Glomerular visceral epithelial cell (primary cell): Measurements from ENCODE around the gene NRXN3.
A peak's percentile ranks its signal among the peaks of the same experiment; 100 is the strongest.

ENCODE experiments used
- DNase-seq: peaks from one replicate; pipeline ENCODE4 v3.0.0-alpha.2; 2016; ENCODE audit errors: extremely low spot score

The NRXN3 gene

DNA sequence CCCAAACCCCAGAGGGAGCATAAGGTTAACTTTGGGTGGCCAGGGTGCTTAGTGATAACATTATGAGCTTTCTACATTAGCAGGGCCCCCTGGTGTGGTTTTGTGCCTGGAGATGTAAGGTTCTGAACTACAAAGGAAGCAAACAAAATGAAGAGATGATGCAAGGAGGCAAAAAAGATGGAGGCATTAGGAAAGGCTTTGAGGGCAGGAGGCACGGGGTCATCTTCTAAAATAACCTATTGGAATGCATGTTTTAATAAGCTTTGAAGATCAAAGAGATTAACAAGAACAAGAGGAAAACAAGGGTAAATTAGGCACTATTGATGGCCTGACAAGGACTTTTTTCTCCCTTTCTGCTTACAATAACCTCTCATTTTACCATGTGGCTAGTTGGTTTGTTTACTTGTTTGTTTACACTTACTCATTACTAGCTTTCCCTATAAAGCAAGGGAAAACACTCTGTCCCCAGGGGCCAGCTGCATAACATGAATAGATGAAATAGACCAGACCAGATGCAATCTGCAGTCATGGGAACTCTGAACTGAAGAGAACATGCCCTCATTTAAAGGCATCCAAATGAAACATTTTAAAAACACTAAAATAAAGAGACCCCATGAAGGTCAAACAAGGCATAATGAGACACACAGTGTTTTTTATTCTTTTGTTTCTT lies 1650.8 kb downstream of the NRXN3 start:
- no peak for DNase-seq

DNA sequence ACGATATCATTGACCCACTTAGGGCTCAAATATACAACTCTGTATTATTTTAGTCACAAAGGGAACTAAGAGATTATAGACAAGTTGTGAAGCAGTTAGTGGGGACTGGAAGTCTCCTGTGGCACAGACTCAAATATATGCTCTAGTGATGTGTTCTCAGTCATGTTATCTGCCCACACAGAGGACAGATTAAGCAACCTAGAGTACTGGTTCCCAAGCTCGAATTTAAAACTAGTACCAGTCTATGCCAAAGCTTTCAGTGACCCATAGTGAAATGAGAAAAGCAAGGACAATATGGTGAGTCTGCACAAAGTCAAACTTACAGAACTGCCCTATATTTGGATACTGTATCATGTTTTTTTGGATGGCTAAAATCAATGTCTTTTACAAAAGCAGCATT lies 1651.9 kb downstream of the NRXN3 start:
- no peak for DNase-seq

DNA sequence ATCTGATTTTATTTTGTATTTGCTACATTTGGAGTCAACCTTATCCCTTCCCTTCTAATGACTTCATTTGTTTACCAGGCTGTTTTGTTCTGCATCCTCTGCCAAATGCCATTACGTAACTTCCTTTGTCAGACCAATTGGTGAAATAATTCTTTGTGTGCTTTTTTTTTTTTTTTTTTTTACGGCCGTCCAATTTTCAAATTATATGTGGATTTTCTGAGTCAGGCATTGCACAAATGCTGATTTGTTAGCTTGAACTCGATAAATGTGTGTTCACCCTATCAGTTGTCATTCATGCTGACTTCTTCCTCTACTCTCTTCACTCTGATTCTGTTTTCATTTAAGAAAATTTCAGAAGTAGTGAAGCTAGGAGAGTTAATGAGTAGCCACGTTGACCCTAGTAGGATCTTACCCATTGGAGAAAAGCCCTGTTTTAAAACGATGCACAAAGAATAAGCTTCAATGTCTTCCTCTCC lies 1654.9 kb downstream of the NRXN3 start:
- no peak for DNase-seq

DNA sequence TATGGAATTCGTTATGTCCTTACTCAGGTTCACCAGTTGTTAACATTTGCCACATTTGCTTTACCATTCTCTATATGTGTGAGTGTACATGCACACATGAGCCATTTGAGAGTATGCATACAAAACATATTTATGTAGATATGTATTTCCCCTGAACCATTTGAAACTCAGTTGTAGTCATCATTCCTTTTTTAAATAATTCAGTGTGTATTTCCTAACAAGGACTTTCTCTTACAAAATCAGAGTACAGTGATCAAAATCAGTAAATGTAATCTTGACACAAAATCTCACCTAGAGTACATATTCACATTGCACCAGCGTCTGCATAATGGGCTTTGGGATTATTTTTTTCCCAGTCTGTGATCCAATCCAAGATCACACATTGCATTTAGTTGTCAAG lies 1656.2 kb downstream of the NRXN3 start:
- DNase-seq: no peak

DNA sequence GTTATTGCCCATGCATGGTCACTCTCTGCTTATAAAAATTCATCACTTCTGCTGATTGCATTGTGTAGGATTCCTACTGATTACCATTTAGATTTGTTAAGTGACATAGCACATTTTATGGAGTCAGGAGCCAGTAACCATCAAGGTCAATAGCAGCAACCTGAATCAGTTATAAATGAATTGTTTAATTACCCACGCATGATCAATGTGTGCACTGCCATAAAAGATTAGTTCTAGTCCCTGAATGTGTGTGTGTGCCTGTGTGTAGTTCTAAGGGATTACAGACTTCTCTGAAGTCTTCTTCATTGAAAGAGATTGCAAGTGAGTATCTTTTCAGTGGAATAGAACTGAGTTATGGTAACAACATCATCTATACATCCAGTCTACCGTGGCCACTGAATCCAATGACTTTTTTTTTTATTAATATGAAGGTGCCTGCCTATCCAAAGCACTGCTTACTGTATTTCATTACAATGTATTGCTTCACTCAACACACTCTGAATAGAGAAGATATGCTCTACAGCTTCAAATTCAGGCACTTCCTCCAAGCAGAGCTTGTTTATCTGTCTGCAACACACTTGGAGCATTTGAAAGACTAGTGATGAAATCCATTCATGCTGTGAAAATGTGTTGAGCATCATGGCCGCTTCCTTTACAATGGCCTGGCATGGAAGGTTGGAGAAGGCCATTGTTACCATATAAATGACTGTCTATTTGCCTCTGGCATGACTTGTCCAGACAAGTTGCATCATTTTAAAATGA lies 1659.4 kb downstream of the NRXN3 start:
- no peak for DNase-seq

DNA sequence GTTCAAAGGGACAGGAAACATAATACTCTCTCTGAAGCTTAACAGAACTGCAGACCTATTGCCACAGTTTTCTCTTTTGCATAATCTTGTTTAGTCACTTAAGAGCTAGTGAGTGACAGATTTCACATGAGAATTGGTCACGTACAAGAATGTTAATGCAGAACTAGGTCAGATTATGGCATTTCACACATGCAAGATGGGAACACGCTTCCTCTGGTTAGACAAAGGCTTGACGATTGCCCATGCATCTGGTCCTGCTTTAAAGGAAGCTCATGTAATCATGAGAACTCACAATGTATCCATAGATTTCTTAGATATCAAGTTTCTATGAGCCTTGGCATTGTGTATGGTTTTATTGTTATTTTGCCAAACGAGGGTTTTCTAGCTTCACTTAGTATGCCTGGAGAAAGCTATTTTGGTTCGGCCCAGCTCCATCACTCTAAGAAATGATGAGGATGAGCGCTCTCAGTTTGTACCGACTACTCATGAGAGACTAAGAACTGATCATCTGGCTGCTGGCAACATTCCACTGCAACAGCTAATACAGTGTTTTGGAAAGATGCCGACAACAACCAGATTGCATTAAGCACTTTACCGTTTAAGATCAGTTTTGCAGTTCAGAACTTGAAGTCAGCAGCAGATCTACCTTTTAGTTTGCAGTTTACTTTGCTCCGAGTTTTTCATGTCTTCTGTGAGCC lies 1661.2 kb downstream of the NRXN3 start:
- no peak for DNase-seq

DNA sequence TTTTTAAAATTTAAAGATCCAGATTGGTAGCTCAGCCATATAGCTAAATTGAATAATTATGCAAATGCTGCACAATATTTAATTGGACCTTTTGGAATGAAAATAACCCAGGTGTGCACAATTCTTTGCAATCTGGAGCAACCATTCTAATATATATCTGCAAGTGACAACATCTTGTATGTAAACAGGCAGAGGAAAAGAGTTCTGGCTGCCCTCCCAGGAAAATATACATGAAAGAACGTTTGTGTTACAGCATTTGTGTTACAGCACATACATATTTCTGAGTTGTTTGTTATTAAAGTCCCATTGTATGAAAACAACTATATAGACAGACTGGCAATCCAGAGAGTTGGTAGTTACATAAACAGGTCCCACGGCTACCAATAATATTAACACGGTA lies 1663.6 kb downstream of the NRXN3 start:
- no peak for DNase-seq

DNA sequence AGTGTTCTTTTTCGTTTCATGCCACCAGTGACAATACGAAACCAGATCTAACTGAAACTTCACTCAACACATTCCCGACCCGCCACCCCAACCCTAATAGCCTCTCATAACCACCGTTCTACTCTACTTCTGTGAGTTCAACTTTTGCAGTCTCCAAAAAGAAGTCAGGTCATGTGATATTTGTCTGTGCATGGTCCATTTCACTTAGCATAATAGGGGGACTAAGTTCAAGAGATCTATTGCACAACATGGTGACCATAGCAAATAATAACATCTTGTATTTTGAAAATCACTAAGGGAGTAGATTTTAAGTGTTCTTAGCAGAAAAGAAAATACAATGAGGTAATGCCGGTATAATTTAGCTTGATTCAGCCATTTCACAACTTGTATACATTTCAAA lies 1664.7 kb downstream of the NRXN3 start:
- no peak for DNase-seq

DNA sequence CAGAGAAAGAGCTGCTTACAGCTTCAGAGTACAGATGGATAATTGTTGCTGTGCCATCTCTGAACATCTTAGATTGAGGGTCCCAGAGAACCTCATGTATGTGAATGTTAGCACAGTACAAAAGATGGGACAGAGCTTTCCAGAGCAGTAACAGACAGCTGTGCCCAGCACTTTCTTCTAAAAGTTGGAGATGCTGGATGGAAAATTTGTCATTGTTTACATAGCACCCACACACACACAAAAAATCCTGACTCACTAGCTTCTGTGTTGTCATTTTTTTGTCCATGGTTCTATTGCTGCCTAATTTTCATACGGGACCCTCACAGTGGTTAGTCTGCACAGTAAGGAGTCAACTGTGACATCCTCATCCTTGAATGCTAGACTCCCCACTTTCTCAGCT lies 1666.4 kb downstream of the NRXN3 start:
- DNase-seq: no peak

DNA sequence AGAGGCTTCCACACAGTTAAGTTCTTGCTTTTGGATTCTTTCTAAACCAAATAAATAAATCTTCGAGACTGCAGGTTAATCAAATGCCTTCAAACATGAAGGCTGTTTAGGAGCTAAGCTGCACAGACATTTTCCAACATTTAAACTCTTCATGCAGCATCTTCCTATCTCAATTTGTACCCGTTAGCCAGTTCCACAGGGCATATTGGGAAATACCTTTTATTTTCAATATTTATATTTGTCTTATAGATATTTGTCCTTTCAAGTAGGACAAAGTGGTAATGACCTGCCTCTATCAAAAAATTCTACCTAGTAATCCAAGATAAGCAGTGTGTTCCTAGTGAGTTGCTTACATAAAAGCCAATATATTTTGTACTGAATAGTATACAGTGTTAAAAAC lies 1667.5 kb downstream of the NRXN3 start:
- DNase-seq: no peak

DNA sequence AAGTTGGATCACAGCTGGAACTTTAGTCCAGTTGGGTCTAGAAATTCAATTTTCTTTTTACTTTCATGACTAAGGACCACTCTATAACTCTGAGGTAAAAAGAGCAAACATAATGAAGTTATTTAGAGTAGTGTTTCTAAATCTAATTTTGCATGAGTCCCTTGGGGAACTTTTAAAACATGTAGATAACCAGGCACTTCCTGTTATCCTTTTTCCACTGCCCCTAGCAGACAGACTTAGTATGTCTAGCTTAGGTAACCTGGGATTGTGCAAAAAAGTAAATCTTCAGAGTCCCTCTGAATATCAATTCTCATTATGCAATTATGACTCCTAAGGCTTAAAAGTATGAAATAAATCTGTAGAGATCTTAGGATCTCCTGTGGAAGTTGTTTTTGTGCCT lies 1669.9 kb downstream of the NRXN3 start:
- DNase-seq: no peak

DNA sequence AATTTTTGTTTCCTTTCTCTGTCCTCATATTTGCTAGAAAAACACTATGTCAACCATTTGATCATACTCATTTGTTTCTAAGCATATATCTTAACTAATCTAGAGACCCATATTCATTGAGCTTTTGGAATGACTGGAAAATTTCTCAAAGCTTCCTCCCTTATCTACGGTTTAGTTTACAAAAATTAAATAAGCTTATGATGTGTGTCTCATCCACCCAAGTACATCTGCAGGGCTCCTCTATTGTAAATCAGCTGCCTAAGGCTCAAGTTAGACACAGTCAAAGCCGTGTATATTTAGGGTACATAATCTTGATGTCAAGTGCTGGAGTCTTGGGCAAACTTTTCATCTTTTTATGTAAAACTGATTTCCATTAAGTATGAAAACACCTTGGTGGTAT lies 1670.7 kb downstream of the NRXN3 start:
- no peak for DNase-seq

DNA sequence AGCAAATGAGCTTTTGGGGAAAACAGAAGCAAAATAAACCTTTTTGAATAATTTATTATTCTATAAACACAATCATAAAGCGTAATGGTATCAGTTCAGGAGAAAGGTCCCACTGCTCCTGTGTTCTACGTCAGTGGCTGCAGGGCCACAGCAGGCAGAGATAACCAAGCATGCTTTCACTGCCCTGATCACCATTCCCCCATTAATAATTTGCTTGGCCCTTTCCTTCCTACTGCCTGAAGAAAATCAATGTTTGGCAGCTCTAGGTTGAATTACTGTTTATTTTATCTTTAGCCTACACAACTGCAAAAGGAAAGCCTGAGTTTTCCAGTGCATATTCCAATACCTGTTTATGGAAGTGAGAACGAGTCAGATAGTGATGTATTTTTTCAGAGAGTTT lies 1671.3 kb downstream of the NRXN3 start:
- DNase-seq: no peak

DNA sequence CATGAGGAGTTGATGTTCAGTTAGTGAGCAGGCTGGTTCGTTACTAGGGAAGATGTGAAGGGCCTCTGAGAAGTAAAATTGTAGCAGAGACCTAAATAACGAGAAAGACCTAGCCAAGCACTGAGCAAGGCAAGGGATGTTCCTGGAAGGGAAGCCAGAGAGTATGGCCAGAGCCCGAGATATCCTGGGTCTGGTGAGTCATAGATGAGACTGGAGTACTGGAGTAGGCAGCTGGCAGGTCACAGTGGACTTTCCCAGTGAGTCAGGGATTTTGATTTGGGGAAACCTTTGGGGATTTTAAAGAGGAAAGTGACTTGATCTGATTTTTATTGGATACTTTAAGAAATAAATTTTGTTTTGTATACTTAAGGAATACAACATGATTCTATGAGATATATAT lies 1672.1 kb downstream of the NRXN3 start:
- DNase-seq: peak; percentile 70

DNA sequence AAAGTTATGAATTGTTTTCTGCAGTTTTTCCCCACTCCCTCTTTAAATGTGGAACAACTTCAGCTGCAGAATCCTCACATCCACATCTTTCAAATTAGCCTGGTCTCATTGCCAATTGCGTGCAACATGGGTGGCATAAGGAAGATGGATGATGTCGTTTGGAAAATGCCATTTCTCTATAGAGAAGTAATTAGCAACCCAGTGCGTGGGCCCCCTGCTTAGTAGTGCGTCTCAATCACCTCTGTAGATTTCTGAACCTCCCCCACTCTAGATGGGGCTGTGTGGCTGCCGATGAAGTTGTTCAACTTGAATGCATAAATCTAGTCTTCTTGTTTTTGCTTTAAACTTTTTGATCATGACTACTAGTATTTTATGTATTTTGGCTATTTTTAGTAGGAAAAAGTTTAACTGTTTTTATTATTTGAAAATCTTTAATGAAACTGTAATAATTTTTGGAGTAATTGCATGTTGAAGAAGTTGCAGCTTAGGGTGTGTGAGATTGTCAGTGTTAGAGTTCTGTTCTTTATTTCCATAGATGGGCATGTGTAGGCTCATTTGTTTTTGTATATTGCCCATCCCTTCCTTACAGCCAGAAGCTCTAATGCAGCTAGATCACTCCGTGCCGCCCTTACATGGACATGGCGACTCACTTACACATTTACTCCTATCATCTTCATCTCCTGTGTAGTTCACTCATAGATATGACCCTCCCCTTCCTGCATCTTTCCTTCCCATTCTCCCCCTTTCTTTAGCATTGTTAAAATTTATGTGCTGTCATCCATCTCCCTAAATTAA lies 1683.0 kb downstream of the NRXN3 start:
- DNase-seq: no peak

DNA sequence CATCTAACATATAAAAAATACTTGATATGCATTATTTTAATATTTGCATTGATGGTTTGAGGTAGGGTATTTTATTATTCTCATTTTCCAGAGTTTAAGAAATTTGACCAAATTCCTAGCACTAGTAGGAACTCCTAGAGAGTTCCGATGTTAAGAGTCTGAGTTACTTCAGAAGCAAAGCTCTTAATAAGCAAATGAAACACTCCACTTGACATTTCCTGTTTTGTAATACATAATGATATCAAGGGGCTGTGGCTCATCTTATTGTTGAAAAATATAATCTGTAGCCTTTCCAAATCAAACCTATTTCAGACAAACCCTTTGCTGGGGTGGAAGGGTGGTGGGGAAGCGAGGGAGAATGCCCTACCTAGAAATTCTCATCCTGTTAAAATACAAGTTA lies 1685.6 kb downstream of the NRXN3 start:
- no peak for DNase-seq

DNA sequence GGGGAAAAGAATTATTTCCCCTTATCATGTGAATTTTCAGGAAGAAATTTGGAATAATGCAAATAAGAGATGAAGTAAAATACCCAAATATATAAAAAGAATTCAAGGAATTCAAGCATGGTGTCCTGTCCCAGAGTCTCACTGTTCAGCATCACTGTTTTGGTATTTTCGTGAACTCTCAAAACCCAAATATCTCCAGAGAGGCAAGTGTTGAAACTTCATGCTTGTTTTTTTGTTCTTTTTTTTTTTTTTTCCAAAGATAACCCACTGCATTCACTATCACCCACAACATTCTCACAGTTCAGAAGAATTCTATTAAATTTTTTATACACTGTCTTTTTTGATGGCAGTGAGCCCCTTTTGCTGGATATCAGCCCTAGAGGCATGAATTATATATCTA lies 1686.2 kb downstream of the NRXN3 start:
- DNase-seq: no peak

DNA sequence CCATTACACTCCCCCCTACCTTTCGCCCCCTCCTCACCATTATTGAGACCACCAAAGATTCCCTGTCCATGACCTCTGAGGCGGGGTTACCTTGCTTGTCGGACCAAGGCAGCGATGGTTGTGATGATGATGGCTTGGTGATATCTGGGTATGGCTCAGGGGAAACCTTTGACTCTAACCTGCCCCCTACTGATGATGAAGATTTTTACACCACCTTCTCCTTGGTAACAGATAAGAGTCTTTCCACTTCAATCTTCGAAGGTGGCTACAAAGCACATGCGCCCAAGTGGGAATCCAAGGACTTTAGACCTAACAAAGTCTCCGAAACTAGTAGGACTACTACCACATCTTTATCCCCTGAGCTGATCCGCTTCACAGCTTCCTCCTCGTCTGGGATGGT lies 1690.9 kb downstream of the NRXN3 start:
- DNase-seq: no peak

DNA sequence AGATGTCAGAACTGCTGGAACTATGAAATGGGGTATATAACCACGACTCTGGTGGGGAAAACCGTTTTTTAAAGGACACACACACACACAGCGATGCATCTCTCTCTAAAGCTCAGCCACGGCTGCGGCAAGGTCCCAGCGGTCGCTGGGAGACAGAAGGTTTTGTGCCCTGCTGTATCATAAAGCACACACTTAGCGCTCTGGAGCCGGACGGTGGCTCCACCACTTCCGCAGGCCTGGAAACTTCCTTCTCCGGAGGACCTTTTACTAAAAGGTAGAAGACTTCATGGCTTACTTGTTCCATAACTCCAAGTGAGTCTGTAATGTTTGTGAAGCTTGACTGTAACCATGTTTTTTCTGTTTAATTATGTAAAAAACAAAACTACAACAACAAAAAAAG lies 1691.9 kb downstream of the NRXN3 start:
- no peak for DNase-seq

DNA sequence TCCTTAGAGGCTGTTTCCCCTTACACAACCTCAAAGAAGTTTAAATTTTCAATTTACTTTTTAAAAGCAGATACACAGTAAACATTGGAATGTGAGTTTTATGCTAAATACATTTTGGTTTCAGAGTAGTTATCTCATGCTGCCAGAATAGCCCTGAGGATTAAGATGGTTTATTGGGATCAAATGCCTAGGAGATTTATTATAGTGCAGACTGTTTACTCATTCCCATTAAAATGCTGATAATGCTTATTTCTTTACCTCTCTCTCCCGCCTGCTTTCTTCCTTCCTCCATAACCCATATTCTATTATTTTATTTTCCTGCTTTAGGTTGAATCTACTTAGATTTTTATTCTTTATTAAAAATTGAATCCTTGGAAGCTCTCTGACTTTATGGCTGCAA lies 1701.0 kb downstream of the NRXN3 start:
- DNase-seq: no peak

DNA sequence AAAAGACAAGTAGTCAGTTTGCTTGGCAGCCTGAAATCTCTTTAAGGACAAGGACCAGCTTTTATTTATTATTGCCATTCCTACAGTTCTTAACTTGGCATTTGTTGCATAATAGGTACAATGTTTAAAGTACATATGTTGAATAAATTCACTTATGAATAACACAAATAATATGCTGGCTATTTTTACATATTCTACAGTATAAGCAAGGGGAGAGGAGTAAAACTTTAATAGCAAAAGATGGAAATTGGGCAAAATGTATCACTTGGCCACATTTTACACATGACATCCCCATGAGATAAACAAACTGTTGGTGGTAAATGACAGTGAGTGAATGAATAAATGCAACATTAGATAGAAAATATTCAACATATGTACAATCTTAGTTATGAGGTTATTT lies 1708.1 kb downstream of the NRXN3 start:
- no peak for DNase-seq

DNA sequence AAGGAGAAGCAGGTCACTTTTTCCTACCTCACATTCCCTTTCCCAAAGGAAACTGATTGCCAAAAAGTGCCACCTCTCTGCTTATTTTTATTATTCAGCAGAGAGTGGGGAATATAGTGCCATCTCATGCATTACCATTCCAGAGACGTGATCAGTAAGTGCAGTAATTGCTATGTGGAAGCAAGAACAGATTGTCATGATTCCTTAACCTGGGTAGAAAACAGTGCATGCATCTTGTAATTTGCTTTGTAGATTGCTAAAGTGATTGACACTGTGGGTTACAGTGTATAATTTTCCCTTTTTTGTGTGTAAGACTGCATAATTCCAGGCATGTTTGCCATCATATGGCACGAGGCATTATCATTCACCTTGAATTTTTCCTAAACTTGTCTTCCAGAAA lies 1708.6 kb downstream of the NRXN3 start:
- no peak for DNase-seq
